ENCODE data around the gene ZNF398. TPM values are rescaled to one million over a fixed set of nuclear protein-coding genes. Genes with fewer than 3 reads are reported as not detected.

ZNF398 gene
- total RNA-seq, 1 experiment from 2014 or later, result 62.1 TPM

DNA sequence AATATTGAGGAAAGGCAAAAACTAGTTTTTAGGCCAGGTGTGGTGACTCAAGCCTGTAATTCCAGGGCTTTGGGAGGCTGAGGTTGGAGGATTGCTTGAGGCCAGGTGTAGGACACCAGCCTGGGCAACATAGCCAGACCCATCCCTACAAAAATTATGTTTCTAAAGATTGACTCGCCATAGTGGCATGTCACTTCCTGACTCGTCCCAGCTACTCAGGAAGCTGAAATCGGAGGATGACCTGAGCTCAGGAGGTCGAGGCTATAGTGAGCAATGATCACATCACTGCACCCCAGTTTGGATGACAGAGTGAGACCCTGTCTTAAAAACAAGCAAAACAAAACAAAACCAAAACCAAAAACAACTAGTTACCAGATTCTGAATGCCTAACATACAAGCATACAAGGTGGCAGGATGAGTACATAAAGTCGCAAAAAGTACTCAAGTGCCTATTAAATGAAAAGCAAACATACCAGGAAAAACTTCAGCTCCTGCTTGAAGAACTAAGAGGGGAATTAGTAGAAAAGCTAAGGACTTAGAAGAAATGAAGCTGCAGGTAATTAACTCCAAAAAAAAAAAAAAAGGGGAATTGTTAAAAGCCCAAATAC is 14.1 kb downstream of the ZNF398 start:
- Histone ChIP-seq H3K14ac (ENCODE audit: insufficient read depth, low read length) (no peak overlapping the region), H3K23me2 (ENCODE audit: insufficient read length, low read depth, low read length, poor library complexity, severe bottlenecking) (no peaks in the 10 kb centered on the region), H2BK15ac (ENCODE audit: low read depth, low read length) (no peak overlapping the region), H3K18ac (ENCODE audit: insufficient read length, low read depth, low read length) (no peak overlapping the region), H2BK120ac (ENCODE audit: low read depth, low read length, poor library complexity, severe bottlenecking) (no peak overlapping the region), H2AK5ac (ENCODE audit: insufficient read length, low read length) (no peak overlapping the region), H3K9ac (ENCODE audit: extremely low read depth, insufficient read length, low read length) (no peak overlapping the region), H3K27me3 (ENCODE audit: insufficient read depth, low read length) (no peaks in the 10 kb centered on the region), H2AFZ (ENCODE audit: low read length) (no peak overlapping the region), H4K20me1 (ENCODE audit: control insufficient read depth, insufficient read depth, insufficient read length) (peaks cover under 1% of the 10 kb centered on the region), H2BK5ac (ENCODE audit: insufficient read length, low read length) (no peak overlapping the region), H3K27ac (ENCODE audit: insufficient read length, low read depth, low read length) (no peak overlapping the region), H2BK20ac (ENCODE audit: low read depth, low read length, poor library complexity, severe bottlenecking) (no peak overlapping the region), H3K23ac (ENCODE audit: insufficient read length, low read depth, low read length) (no peak overlapping the region), H3K4me2 (ENCODE audit: insufficient read depth, insufficient read length, low read length) (no peak overlapping the region), H3K4ac (ENCODE audit: low read depth, low read length) (no peak overlapping the region), H3K9me3 (ENCODE audit: control insufficient read depth, low read depth, low read length) (no peaks in the 10 kb centered on the region), H4K8ac (replicated peaks; ENCODE audit: insufficient read length, low read depth, low read length) (no peak overlapping the region), H3T11ph (ENCODE audit: low read length) (no peak overlapping the region), H3K79me1 (ENCODE audit: insufficient read depth, low read depth, low read length, poor library complexity, severe bottlenecking) (peaks cover 18% of the 10 kb centered on the region), H4K5ac (ENCODE audit: insufficient read length, low read depth, low read length) (no peak overlapping the region), H3K4me1 (ENCODE audit: insufficient read depth, low read length) (no peaks in the 10 kb centered on the region), H3K79me2 (ENCODE audit: insufficient read depth, low read length) (peaks cover 15% of the 10 kb centered on the region; the same call in 1 of the 2 replicates), H4K91ac (ENCODE audit: insufficient read length, low read depth, low read length) (no peak overlapping the region), H3K56ac (ENCODE audit: insufficient read length, low read depth, low read length) (no peak overlapping the region), H2BK12ac (ENCODE audit: insufficient read length, low read depth, low read length) (no peak overlapping the region)
- H3K4me3 Mint-ChIP-seq, result no peak overlapping the region
- no peaks in the 10 kb centered on the region for H3K4me1 Mint-ChIP-seq
- no CpG with 5 or more reads among the region's 5 CpGs for WGBS (ENCODE audit: extremely low coverage, insufficient read length, low lambda C conversion rate)
- TF ChIP-seq, protein P1, sequence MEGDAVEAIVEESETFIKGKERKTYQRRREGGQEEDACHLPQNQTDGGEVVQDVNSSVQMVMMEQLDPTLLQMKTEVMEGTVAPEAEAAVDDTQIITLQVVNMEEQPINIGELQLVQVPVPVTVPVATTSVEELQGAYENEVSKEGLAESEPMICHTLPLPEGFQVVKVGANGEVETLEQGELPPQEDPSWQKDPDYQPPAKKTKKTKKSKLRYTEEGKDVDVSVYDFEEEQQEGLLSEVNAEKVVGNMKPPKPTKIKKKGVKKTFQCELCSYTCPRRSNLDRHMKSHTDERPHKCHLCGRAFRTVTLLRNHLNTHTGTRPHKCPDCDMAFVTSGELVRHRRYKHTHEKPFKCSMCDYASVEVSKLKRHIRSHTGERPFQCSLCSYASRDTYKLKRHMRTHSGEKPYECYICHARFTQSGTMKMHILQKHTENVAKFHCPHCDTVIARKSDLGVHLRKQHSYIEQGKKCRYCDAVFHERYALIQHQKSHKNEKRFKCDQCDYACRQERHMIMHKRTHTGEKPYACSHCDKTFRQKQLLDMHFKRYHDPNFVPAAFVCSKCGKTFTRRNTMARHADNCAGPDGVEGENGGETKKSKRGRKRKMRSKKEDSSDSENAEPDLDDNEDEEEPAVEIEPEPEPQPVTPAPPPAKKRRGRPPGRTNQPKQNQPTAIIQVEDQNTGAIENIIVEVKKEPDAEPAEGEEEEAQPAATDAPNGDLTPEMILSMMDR (conservative IDR thresholded peaks at IDR 0.05), result no peak
- H3K9me3 Mint-ChIP-seq, result no peaks in the 10 kb centered on the region
- no peaks in the 10 kb centered on the region for H3K27me3 Mint-ChIP-seq (ENCODE audit: low read depth)
- H3K36me3 Mint-ChIP-seq (ENCODE audit: insufficient read depth in 1 of 3, low read depth in 3 of 3), result peaks cover 63 to 92% (median 74%) of the 10 kb centered on the region in 3 experiments
- peak overlapping the region in 2 of 3 experiments; percentile 53 to 82; a peak in 4 of 7 replicates for H3K27ac Mint-ChIP-seq
- no peak for DNase-seq

Measured in H9 (cell line).